H9 (cell line): ENCODE measurements around the gene DUOXA1. TPM values are rescaled to one million over a fixed set of nuclear protein-coding genes. Genes with fewer than 3 reads are reported as not detected.

Experiments used
- DNase-seq: peaks from one replicate; pipeline ENCODE4 v3.0.0-alpha.2; 2017
- H2AFZ ChIP-seq: one replicate; pipeline ENCODE4 v1.6.1; 2013; ENCODE audit warnings: mild to moderate bottlenecking, low read length, control low read depth, moderate library complexity
- H2AK5ac ChIP-seq: 2 replicates; pipeline ENCODE4 v1.6.1; 2013; ENCODE audit warnings: low read length, control low read depth, mixed read lengths; ENCODE audit not compliant: insufficient read length
- H2BK120ac ChIP-seq: one replicate; pipeline ENCODE4 v1.6.1; 2013; ENCODE audit warnings: low read depth, mild to moderate bottlenecking, low read length, control low read depth, inconsistent platforms; ENCODE audit not compliant: poor library complexity, severe bottlenecking
- H2BK12ac ChIP-seq: 2 replicates; pipeline ENCODE4 v1.6.1; 2013; ENCODE audit warnings: low read length, control low read depth, mixed read lengths, low read depth; ENCODE audit not compliant: insufficient read length
- H2BK15ac ChIP-seq: 2 replicates; pipeline ENCODE4 v1.6.1; 2013; ENCODE audit warnings: low read depth, low read length, control low read depth
- H2BK20ac ChIP-seq: one replicate; pipeline ENCODE4 v1.6.1; 2013; ENCODE audit warnings: low read depth, mild to moderate bottlenecking, low read length, control low read depth, inconsistent platforms; ENCODE audit not compliant: poor library complexity, severe bottlenecking
- H2BK5ac ChIP-seq: 2 replicates; pipeline ENCODE4 v1.6.1; 2013; ENCODE audit warnings: low read length, control low read depth, mixed read lengths; ENCODE audit not compliant: insufficient read length
- H3K14ac ChIP-seq: 2 replicates; pipeline ENCODE4 v1.6.1; 2013; ENCODE audit warnings: low read length, control low read depth; ENCODE audit not compliant: insufficient read depth
- H3K18ac ChIP-seq: 2 replicates; pipeline ENCODE4 v1.6.1; 2013; ENCODE audit warnings: low read depth, mild to moderate bottlenecking, mixed read lengths, low read length, control low read depth; ENCODE audit not compliant: insufficient read length
- H3K23ac ChIP-seq: 2 replicates; pipeline ENCODE4 v1.6.1; 2013; ENCODE audit warnings: low read length, control low read depth, mixed read lengths, low read depth; ENCODE audit not compliant: insufficient read length
- H3K23me2 ChIP-seq: 2 replicates; pipeline ENCODE4 v1.6.1; 2013; ENCODE audit warnings: low read depth, mild to moderate bottlenecking, mixed read lengths, low read length, control low read depth; ENCODE audit not compliant: insufficient read length, poor library complexity, severe bottlenecking
- H3K27ac ChIP-seq: 2 replicates; pipeline ENCODE4 v1.5.1; 2013; ENCODE audit warnings: low read length, control low read depth, mixed read lengths, low read depth; ENCODE audit not compliant: insufficient read length
- H3K27me3 ChIP-seq: 2 replicates; pipeline ENCODE4 v1.6.1; 2013; ENCODE audit warnings: low read length, control low read depth, inconsistent platforms; ENCODE audit not compliant: insufficient read depth
- H3K4ac ChIP-seq: 2 replicates; pipeline ENCODE4 v1.6.1; 2013; ENCODE audit warnings: low read depth, mild to moderate bottlenecking, control low read depth, inconsistent platforms, low read length, moderate library complexity
- H3K4me1 ChIP-seq: 2 replicates; pipeline ENCODE4 v1.6.1; 2013; ENCODE audit warnings: low read length, control low read depth, inconsistent platforms; ENCODE audit not compliant: insufficient read depth
- H3K4me2 ChIP-seq: 2 replicates; pipeline ENCODE4 v1.6.1; 2013; ENCODE audit warnings: low read length, control low read depth, mixed read lengths; ENCODE audit not compliant: insufficient read length, insufficient read depth
- H3K56ac ChIP-seq: 2 replicates; pipeline ENCODE4 v1.6.1; 2013; ENCODE audit warnings: low read depth, mild to moderate bottlenecking, mixed read lengths, low read length, control low read depth; ENCODE audit not compliant: insufficient read length
- H3K79me1 ChIP-seq: 2 replicates; pipeline ENCODE4 v1.6.1; 2013; ENCODE audit warnings: low read depth, mild to moderate bottlenecking, moderate library complexity, low read length, control low read depth, inconsistent platforms; ENCODE audit not compliant: insufficient read depth, poor library complexity, severe bottlenecking
- H3K79me2 ChIP-seq: 2 replicates; pipeline ENCODE4 v1.6.1; 2013; ENCODE audit warnings: low read length, control low read depth, inconsistent platforms; ENCODE audit not compliant: insufficient read depth
- H3K9ac ChIP-seq: 2 replicates; pipeline ENCODE4 v1.6.1; 2013; ENCODE audit warnings: low read length, control low read depth, mixed read lengths; ENCODE audit not compliant: insufficient read length; ENCODE audit errors: extremely low read depth
- H3K9me3 ChIP-seq: one replicate; pipeline ENCODE4 v1.6.1; 2013; ENCODE audit warnings: low read depth, low read length, inconsistent platforms; ENCODE audit not compliant: control insufficient read depth
- H3T11ph ChIP-seq: one replicate; pipeline ENCODE4 v1.6.1; 2013; ENCODE audit warnings: mild to moderate bottlenecking, low read length, control low read depth, inconsistent platforms
- H4K20me1 ChIP-seq: one replicate; pipeline ENCODE4 v1.6.1; 2013; ENCODE audit not compliant: control insufficient read depth, insufficient read length, insufficient read depth
- H4K5ac ChIP-seq: 2 replicates; pipeline ENCODE4 v1.6.1; 2013; ENCODE audit warnings: low read depth, mild to moderate bottlenecking, mixed read lengths, low read length, control low read depth; ENCODE audit not compliant: insufficient read length
- H4K8ac ChIP-seq: replicated peaks from 2 replicates; pipeline ENCODE4 v1.6.1; 2013; ENCODE audit warnings: low read length, control low read depth, mixed read lengths, low read depth; ENCODE audit not compliant: insufficient read length
- H4K91ac ChIP-seq: 2 replicates; pipeline ENCODE4 v1.6.1; 2013; ENCODE audit warnings: low read depth, mild to moderate bottlenecking, moderate library complexity, mixed read lengths, low read length, control low read depth; ENCODE audit not compliant: insufficient read length
- H3K27ac Mint-ChIP-seq, 3 experiments: 2 replicates in 2 of 3; 3 replicates in 1 of 3; pipeline ENCODE4 v1.8.0; 2020 to 2021; ENCODE audit warnings: mixed read lengths in 3 of 3, mild to moderate bottlenecking in 1 of 3, moderate library complexity in 1 of 3
- H3K27me3 Mint-ChIP-seq: 2 replicates; pipeline ENCODE4 v1.8.0; 2021; ENCODE audit warnings: low read depth, mild to moderate bottlenecking, moderate library complexity, mixed read lengths
- H3K36me3 Mint-ChIP-seq, 3 experiments: 2 replicates in 2 of 3; 3 replicates in 1 of 3; pipeline ENCODE4 v1.8.0; 2020 to 2021; ENCODE audit warnings: low read depth in 3 of 3, mixed read lengths in 3 of 3; ENCODE audit not compliant: insufficient read depth in 1 of 3
- H3K4me1 Mint-ChIP-seq, 2 experiments: 2 replicates each; pipeline ENCODE4 v1.8.0; 2020; ENCODE audit warnings: mixed read lengths in 2 of 2
- H3K4me3 Mint-ChIP-seq, 2 experiments: 2 replicates in 1 of 2; 3 replicates in 1 of 2; pipeline ENCODE4 v1.8.0; 2020 to 2021; ENCODE audit warnings: mild to moderate bottlenecking in 2 of 2, mixed read lengths in 2 of 2, moderate library complexity in 1 of 2
- H3K9me3 Mint-ChIP-seq, 2 experiments: 2 replicates in 1 of 2; 3 replicates in 1 of 2; pipeline ENCODE4 v1.8.0; 2020; ENCODE audit warnings: mild to moderate bottlenecking in 2 of 2, mixed read lengths in 2 of 2, moderate library complexity in 1 of 2
- WGBS: extraction: QIAGEN DNeasy Blood & Tissue Kit; methylation state at CpG from one replicate; pipeline ENCODE4 v1.1.7; 2013; ENCODE audit warnings: missing lambda C conversion rate, low lambda C conversion rate, mixed read lengths; ENCODE audit not compliant: insufficient read length; ENCODE audit errors: extremely low coverage; 5-methylcytosine and 5-hydroxymethylcytosine counted together
- total RNA-seq: library from RNA; stranded (reverse); gene quantifications from 2 replicates; pipeline ENCODE4 v1.2.1, GENCODE V29; 2021
- TF ChIP-seq, protein P1 (sequence below): fragments of 200-600 bp; sonication (generic); conservative IDR thresholded peaks from 3 replicates; pipeline ENCODE4 v1.8.0; 2021; ENCODE audit warnings: antibody characterized with exemption, mild to moderate bottlenecking

DUOXA1 gene
- total RNA-seq, 1 experiment from 2014 or later: 1.2 TPM

DNA sequence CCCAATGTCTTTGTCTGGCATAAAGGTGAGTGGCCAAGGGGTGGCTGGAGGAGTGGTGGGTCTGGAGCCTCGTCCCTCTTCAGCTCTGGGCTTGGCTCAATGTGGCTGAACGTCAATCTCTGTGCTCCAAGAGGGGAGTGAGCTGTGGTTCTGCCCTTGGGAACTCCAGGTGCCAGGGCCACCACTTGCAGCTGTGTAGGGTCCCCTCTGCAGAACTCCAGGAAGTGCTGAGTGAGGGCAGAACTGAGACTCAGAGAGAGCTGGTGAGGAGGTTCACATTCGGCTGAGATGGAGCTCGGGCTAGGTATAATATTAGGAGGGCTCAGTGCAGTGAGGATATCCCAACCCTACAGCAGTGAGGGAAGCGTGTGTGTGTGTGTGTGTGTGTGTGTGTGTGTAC lies 11.7 kb upstream of the DUOXA1 start:
- DNase-seq: no peak
- no peak overlapping the region for H2BK12ac ChIP-seq
- TF ChIP-seq, protein P1, sequence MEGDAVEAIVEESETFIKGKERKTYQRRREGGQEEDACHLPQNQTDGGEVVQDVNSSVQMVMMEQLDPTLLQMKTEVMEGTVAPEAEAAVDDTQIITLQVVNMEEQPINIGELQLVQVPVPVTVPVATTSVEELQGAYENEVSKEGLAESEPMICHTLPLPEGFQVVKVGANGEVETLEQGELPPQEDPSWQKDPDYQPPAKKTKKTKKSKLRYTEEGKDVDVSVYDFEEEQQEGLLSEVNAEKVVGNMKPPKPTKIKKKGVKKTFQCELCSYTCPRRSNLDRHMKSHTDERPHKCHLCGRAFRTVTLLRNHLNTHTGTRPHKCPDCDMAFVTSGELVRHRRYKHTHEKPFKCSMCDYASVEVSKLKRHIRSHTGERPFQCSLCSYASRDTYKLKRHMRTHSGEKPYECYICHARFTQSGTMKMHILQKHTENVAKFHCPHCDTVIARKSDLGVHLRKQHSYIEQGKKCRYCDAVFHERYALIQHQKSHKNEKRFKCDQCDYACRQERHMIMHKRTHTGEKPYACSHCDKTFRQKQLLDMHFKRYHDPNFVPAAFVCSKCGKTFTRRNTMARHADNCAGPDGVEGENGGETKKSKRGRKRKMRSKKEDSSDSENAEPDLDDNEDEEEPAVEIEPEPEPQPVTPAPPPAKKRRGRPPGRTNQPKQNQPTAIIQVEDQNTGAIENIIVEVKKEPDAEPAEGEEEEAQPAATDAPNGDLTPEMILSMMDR: no peak
- no peak overlapping the region for H3K4ac ChIP-seq
- H3K9ac ChIP-seq: no peak overlapping the region
- no peaks in the 10 kb centered on the region for H3K79me2 ChIP-seq
- H3K79me1 ChIP-seq: no peaks in the 10 kb centered on the region
- H4K8ac ChIP-seq: no peak overlapping the region
- H4K5ac ChIP-seq: no peak overlapping the region
- H3K27me3 ChIP-seq: peaks cover 6% of the 10 kb centered on the region
- H3K14ac ChIP-seq: no peak overlapping the region
- peaks cover 2% of the 10 kb centered on the region in 2 experiments; a peak in 2 of 4 replicates for H3K4me1 Mint-ChIP-seq
- peaks cover 36% of the 10 kb centered on the region for H3K27me3 Mint-ChIP-seq
- H3K23me2 ChIP-seq: no peaks in the 10 kb centered on the region
- H2BK120ac ChIP-seq: no peak overlapping the region
- H3T11ph ChIP-seq: no peak overlapping the region
- no peaks in the 10 kb centered on the region for H3K9me3 ChIP-seq
- no peaks in the 10 kb centered on the region; a peak in 1 of 5 replicates for H3K9me3 Mint-ChIP-seq
- no peaks in the 10 kb centered on the region for H3K36me3 Mint-ChIP-seq
- H2BK20ac ChIP-seq: no peak overlapping the region
- H2BK15ac ChIP-seq: no peak overlapping the region
- no peak overlapping the region for H3K18ac ChIP-seq
- no peak overlapping the region for H3K4me2 ChIP-seq
- H4K91ac ChIP-seq: no peak overlapping the region
- no peak overlapping the region for H2BK5ac ChIP-seq
- H3K27ac ChIP-seq: no peak overlapping the region
- H4K20me1 ChIP-seq: no peaks in the 10 kb centered on the region
- no peak overlapping the region for H3K56ac ChIP-seq
- H3K27ac Mint-ChIP-seq: no peak overlapping the region
- no peak overlapping the region for H3K4me3 Mint-ChIP-seq
- no peak overlapping the region for H2AFZ ChIP-seq
- H3K4me1 ChIP-seq: no peaks in the 10 kb centered on the region; the same call in 1 of the 2 replicates
- H3K23ac ChIP-seq: no peak overlapping the region
- H2AK5ac ChIP-seq: no peak overlapping the region
- no CpG with 5 or more reads among the region's 5 CpGs for WGBS
